ENCODE measurements around the gene MRPS31. TPM values are rescaled to one million over a fixed set of nuclear protein-coding genes. Genes with fewer than 3 reads are reported as not detected.
"Not testable (repeated sequence)": the region's sequence is repeated elsewhere in the genome, so short reads cannot be mapped to it uniquely, and the experiment has no call there.

Gene MRPS31
- total RNA-seq, 1 experiment from 2014 or later = 22.2 TPM

DNA sequence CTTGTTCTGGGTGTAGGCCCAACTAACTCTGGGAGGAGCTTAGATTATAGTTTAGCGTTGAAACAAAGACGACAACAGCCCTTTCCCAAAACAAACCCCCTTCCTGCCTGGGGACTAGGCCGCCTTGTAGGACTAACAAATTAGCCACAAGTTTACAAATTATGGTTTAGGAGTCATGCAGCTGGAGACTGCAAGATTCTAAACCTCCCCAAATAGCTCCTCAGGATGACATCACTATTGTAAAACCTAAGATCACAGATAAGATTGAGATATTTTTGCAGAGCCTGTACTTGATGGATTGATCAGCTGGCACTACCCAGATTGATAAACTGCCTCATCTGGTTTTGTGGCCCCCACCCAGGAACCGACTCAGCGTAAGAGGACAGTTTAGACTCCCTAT, 16.1 kb upstream of the MRPS31 start:
- POLR2A ChIA-PET (ENCODE audit: unreplicated experiment) = interaction anchor here (0.6 kb wide), 1 partner anchor 1929 kb away, joined by 3 read pairs; no protein-coding TSS in a partner anchor
- BruUV-seq (replicated peaks) = no TSS peak
- DNase-seq = no peak
- peaks cover 6% of the 10 kb centered on the region; the same call in 1 of the 2 replicates for H3K4me1 ChIP-seq (replicated peaks; ENCODE audit: insufficient read depth)
- 0 out of 2 replicates have a peak, but pooled peaks cover 9% of the 10 kb centered on the region for H3K79me2 ChIP-seq (ENCODE audit: low read depth)
- intact Hi-C loops (cut with micrococcal nuclease; ENCODE audit: unreplicated experiment) = loop anchor here (5.0 kb wide), 1 partner anchor 275 kb away; the partner anchor contains the start of gene WBP4
- no peaks in the 10 kb centered on the region for H3K9me3 ChIP-seq (ENCODE audit: insufficient read depth, low read depth)
- no peak overlapping the region for H2AFZ ChIP-seq
- no peak overlapping the region for H3K4me2 ChIP-seq
- H3F3A ChIP-seq (ENCODE audit: insufficient read depth, low read depth) = no peaks in the 10 kb centered on the region
- no peak overlapping the region for H3K4me3 ChIP-seq
- no peak overlapping the region for H3K27ac ChIP-seq
- H4K20me1 ChIP-seq (ENCODE audit: insufficient read depth) = no peaks in the 10 kb centered on the region
- no peaks in the 10 kb centered on the region for H3K9me2 ChIP-seq (ENCODE audit: insufficient read depth)
- CTCF ChIA-PET = no interaction called here
- no peaks in the 10 kb centered on the region for H3K36me3 ChIP-seq (ENCODE audit: low read depth)
- TF ChIP-seq EZH2 (IDR thresholded peaks at IDR 0.05; ENCODE audit: low read depth) = no peak
- TF ChIP-seq, protein P1, sequence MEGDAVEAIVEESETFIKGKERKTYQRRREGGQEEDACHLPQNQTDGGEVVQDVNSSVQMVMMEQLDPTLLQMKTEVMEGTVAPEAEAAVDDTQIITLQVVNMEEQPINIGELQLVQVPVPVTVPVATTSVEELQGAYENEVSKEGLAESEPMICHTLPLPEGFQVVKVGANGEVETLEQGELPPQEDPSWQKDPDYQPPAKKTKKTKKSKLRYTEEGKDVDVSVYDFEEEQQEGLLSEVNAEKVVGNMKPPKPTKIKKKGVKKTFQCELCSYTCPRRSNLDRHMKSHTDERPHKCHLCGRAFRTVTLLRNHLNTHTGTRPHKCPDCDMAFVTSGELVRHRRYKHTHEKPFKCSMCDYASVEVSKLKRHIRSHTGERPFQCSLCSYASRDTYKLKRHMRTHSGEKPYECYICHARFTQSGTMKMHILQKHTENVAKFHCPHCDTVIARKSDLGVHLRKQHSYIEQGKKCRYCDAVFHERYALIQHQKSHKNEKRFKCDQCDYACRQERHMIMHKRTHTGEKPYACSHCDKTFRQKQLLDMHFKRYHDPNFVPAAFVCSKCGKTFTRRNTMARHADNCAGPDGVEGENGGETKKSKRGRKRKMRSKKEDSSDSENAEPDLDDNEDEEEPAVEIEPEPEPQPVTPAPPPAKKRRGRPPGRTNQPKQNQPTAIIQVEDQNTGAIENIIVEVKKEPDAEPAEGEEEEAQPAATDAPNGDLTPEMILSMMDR (conservative IDR thresholded peaks at IDR 0.05) = no peak
- no peaks in the 10 kb centered on the region for H3K27me3 ChIP-seq (ENCODE audit: insufficient read depth, low read depth)

DNA sequence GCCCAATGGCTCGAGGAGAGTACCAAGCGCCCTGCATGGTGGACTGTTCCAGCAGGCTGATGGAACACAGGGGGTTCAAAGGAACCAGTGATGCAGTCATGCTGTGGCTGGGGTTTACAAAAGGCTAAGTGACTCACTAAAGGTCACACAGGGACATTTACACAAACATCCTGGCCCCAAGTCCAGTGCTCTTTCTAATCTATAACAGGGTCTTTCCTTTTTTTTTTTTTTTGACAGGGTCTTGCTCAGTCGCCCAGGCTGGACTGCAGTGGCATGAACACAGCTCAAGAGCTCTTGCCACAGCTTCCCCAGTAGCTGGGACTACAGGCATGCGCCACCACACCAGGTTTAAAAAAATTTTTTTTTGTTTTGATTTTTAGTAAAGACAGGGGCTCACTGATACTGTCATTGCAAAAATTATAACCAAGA, 15.6 kb upstream of the MRPS31 start:
- Histone ChIP-seq H2AFZ (no peak overlapping the region), H3K79me2 (ENCODE audit: low read depth) (0 out of 2 replicates have a peak, but pooled peaks cover 9% of the 10 kb centered on the region), H3K4me1 (replicated peaks; ENCODE audit: insufficient read depth) (peaks cover 6% of the 10 kb centered on the region; the same call in 1 of the 2 replicates), H3K4me2 (no peak overlapping the region), H3K27me3 (ENCODE audit: insufficient read depth, low read depth) (no peaks in the 10 kb centered on the region), H3K4me3 (no peak overlapping the region), H3K27ac (no peak overlapping the region), H3K36me3 (ENCODE audit: low read depth) (no peaks in the 10 kb centered on the region), H3F3A (ENCODE audit: insufficient read depth, low read depth) (no peaks in the 10 kb centered on the region), H3K9me2 (ENCODE audit: insufficient read depth) (no peaks in the 10 kb centered on the region), H3K9me3 (ENCODE audit: insufficient read depth, low read depth) (no peaks in the 10 kb centered on the region), H4K20me1 (ENCODE audit: insufficient read depth) (no peaks in the 10 kb centered on the region)
- TF ChIP-seq, protein P1 (conservative IDR thresholded peaks at IDR 0.05) = no peak
- no peak for TF ChIP-seq EZH2 (IDR thresholded peaks at IDR 0.05; ENCODE audit: low read depth)
- intact Hi-C loops (cut with micrococcal nuclease; ENCODE audit: unreplicated experiment) = loop anchor here (5.0 kb wide), 1 partner anchor 276 kb away; the partner anchor contains the start of gene WBP4
- ChIA-PET CTCF (no interaction called here), POLR2A (ENCODE audit: unreplicated experiment) (interaction anchor here (0.6 to 0.7 kb wide), 2 partner anchors 143 to 1928 kb away, joined by 3 to 13 read pairs; no protein-coding TSS in a partner anchor)
- no peak for DNase-seq
- BruUV-seq (replicated peaks) = no TSS peak

DNA sequence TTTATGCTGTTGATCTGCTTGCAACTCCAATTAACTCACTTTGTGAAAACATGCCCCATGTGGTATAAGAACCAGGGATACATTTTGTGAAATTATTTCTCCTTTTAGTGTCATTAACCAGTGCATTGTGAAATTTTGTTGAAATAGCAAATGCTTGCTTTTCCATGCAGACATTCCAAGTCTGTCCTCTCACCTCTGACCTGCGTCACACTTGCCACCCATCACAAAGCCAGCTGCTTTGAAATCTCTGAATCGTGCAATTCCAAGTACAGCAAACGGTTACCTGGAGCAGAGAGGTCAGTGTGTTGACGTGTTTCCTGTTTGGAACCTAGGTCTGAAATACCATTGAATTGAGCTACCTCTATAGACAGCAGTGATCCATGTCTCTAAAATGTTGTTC, 13.6 kb upstream of the MRPS31 start:
- no peak overlapping the region for H3K4me3 ChIP-seq
- H3K79me2 ChIP-seq (ENCODE audit: low read depth) = 0 out of 2 replicates have a peak, but pooled peaks cover 2% of the 10 kb centered on the region
- ChIA-PET CTCF (no interaction called here), POLR2A (ENCODE audit: unreplicated experiment) (no interaction called here)
- H3K9me3 ChIP-seq (ENCODE audit: insufficient read depth, low read depth) = no peaks in the 10 kb centered on the region
- H3F3A ChIP-seq (ENCODE audit: insufficient read depth, low read depth) = no peaks in the 10 kb centered on the region
- no peaks in the 10 kb centered on the region for H3K36me3 ChIP-seq (ENCODE audit: low read depth)
- no peaks in the 10 kb centered on the region for H4K20me1 ChIP-seq (ENCODE audit: insufficient read depth)
- no peaks in the 10 kb centered on the region for H3K9me2 ChIP-seq (ENCODE audit: insufficient read depth)
- no peak overlapping the region for H3K4me2 ChIP-seq
- TF ChIP-seq EZH2 (IDR thresholded peaks at IDR 0.05; ENCODE audit: low read depth) = no peak
- TF ChIP-seq, protein P1 (conservative IDR thresholded peaks at IDR 0.05) = no peak
- H3K4me1 ChIP-seq (replicated peaks; ENCODE audit: insufficient read depth) = no peaks in the 10 kb centered on the region
- H3K27ac ChIP-seq = no peak overlapping the region
- H2AFZ ChIP-seq = no peak overlapping the region
- BruUV-seq (replicated peaks) = no TSS peak
- H3K27me3 ChIP-seq (ENCODE audit: insufficient read depth, low read depth) = no peaks in the 10 kb centered on the region
- DNase-seq = no peak
- intact Hi-C loops (cut with micrococcal nuclease; ENCODE audit: unreplicated experiment) = no loop called here

DNA sequence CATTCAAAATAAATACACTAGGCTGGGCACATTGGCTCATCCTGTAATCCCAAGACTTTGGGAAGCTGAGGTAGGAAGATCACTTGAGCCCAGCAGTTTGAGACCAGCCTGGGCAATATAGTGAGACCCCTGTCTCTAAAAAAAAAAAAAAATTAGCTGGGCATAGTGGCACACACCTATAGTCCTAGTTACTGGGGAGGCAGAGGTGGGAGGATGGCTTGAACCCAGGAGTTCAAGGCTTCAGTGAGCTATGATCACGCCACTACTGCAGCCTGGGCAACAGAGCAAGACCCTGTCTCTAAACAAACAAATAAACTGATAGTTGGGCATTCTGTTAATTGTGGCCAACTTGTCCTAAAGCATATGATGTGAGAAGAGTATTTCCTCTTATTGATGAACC, 12.0 kb upstream of the MRPS31 start:
- H3K9me2 ChIP-seq (ENCODE audit: insufficient read depth); H3K27ac ChIP-seq; H3F3A ChIP-seq (ENCODE audit: insufficient read depth, low read depth); H3K36me3 ChIP-seq (ENCODE audit: low read depth); H4K20me1 ChIP-seq (ENCODE audit: insufficient read depth); H3K79me2 ChIP-seq (ENCODE audit: low read depth); CTCF ChIA-PET; H3K9me3 ChIP-seq (ENCODE audit: insufficient read depth, low read depth); H2AFZ ChIP-seq; DNase-seq; H3K4me2 ChIP-seq; intact Hi-C loops (cut with micrococcal nuclease; ENCODE audit: unreplicated experiment); BruUV-seq (replicated peaks); H3K4me3 ChIP-seq; H3K4me1 ChIP-seq (replicated peaks; ENCODE audit: insufficient read depth); H3K27me3 ChIP-seq (ENCODE audit: insufficient read depth, low read depth): not testable (repeated sequence)
- POLR2A ChIA-PET (ENCODE audit: unreplicated experiment) = interaction anchor here (0.5 to 0.6 kb wide), 2 partner anchors 198 to 1135 kb away, joined by 4 to 5 read pairs; no protein-coding TSS in a partner anchor
